ENCODE data around the gene FRAT2. TPM values are rescaled to one million over a fixed set of nuclear protein-coding genes. Genes with fewer than 3 reads are reported as not detected.

Gene FRAT2
- total and polyA plus RNA-seq, 10 of the 15 experiments (the other 5 are each of a cell fraction or from before 2014, with no cell fraction given): 0.69 to 5.9 (median 3.8) TPM

GRCh38 chr10:97292097-97292861 lies 42.2 kb downstream of the FRAT2 start, which contains the start of gene ARHGAP19 (continued):
- TF ChIP-seq SKIL (IDR thresholded peaks at IDR 0.05; ENCODE audit: low read depth, poor library complexity, severe bottlenecking): peak; percentile 53
- 0 out of 6 replicates have a peak, but pooled peaks of 1 of the 3 experiments have one; percentile 6 for TF ChIP-seq CTCF (IDR thresholded peaks at IDR 0.05 in 2 of 3, conservative IDR thresholded peaks at IDR 0.05 in 1 of 3; ENCODE audit: control insufficient read depth in 2 of 3, extremely low read depth in 1 of 3, insufficient read depth in 1 of 3, low read depth in 3 of 3, low read length in 3 of 3)
- TF ChIP-seq RUNX3 (IDR thresholded peaks at IDR 0.05; ENCODE audit: low read length): 0 out of 2 replicates have a peak, but pooled peaks have one; percentile 12
- TF ChIP-seq MYC (IDR thresholded peaks at IDR 0.05; ENCODE audit: insufficient read depth, insufficient read length, insufficient replicate concordance, low read length, severe bottlenecking): peak; percentile 41
- TF ChIP-seq IRF5 (IDR thresholded peaks at IDR 0.05; ENCODE audit: borderline replicate concordance): no peak
- no peak for TF ChIP-seq BMI1 (IDR thresholded peaks at IDR 0.05; ENCODE audit: borderline replicate concordance)
- peak; percentile 67 for TF ChIP-seq LARP7 (IDR thresholded peaks at IDR 0.05)
- no peak for TF ChIP-seq RAD21 (IDR thresholded peaks at IDR 0.05; ENCODE audit: insufficient read depth, low read depth, low read length)
- TF ChIP-seq E2F4 (IDR thresholded peaks at IDR 0.05; ENCODE audit: low read depth, low read length): peak; percentile 99
- TF ChIP-seq SREBF1 (IDR thresholded peaks at IDR 0.05; ENCODE audit: low read length): no peak
- TF ChIP-seq STAT1 (conservative IDR thresholded peaks at IDR 0.05): no peak
- no peak for TF ChIP-seq BRCA1 (IDR thresholded peaks at IDR 0.05; ENCODE audit: low read depth, low read length)
- TF ChIP-seq GATAD2B (conservative IDR thresholded peaks at IDR 0.05; ENCODE audit: low read depth): peak; percentile 78; the same call in 1 of the 2 replicates
- TF ChIP-seq RBBP5 (conservative IDR thresholded peaks at IDR 0.05): no peak
- TF ChIP-seq CHD2 (IDR thresholded peaks at IDR 0.05; ENCODE audit: borderline replicate concordance, low read depth, low read length): peak; percentile 93
- no peak for TF ChIP-seq USF1 (IDR thresholded peaks at IDR 0.05; ENCODE audit: borderline replicate concordance, extremely low read length, insufficient read depth, low read depth, low read length)
- TF ChIP-seq CREB1 (IDR thresholded peaks at IDR 0.05; ENCODE audit: low read depth): peak; percentile 68
- no peak for TF ChIP-seq RAD51 (IDR thresholded peaks at IDR 0.05)
- peak; percentile 91 for TF ChIP-seq IRF3 (IDR thresholded peaks at IDR 0.05)
- no peak for TF ChIP-seq ATF3 (IDR thresholded peaks at IDR 0.05; ENCODE audit: borderline replicate concordance, extremely low read depth, low read depth, low read length)
